Endodermal cell (in vitro differentiated cells): ENCODE data around the gene ACAD9. TPM values are rescaled to one million over a fixed set of nuclear protein-coding genes. Genes with fewer than 3 reads are reported as not detected.

Source experiments
- DNase-seq: peaks from one replicate; pipeline ENCODE4 v3.0.0-alpha.2; 2017
- H3K27ac ChIP-seq: 2 replicates; pipeline ENCODE4 v1.5.1; 2013; ENCODE audit warnings: mild to moderate bottlenecking, low read depth, low read length, moderate library complexity
- H3K27me3 ChIP-seq: 2 replicates; pipeline ENCODE4 v1.6.1; 2013; ENCODE audit warnings: mild to moderate bottlenecking, low read length, moderate library complexity; ENCODE audit not compliant: insufficient read depth, control insufficient read depth, poor library complexity, severe bottlenecking
- H3K36me3 ChIP-seq: 2 replicates; pipeline ENCODE4 v1.7.0; 2013; ENCODE audit warnings: mild to moderate bottlenecking, low read length, moderate library complexity; ENCODE audit not compliant: control insufficient read depth, insufficient read depth
- H3K4me1 ChIP-seq: one replicate; pipeline ENCODE4 v1.7.0; 2013; ENCODE audit warnings: low read length; ENCODE audit not compliant: control insufficient read depth, insufficient read depth
- H3K4me3 ChIP-seq: 2 replicates; pipeline ENCODE4 v1.5.1; 2013; ENCODE audit warnings: mild to moderate bottlenecking, low read length, moderate library complexity
- H3K9ac ChIP-seq: 2 replicates; pipeline ENCODE4 v1.6.1; 2013; ENCODE audit warnings: mild to moderate bottlenecking, low read length, moderate library complexity; ENCODE audit not compliant: poor library complexity, severe bottlenecking; ENCODE audit errors: extremely low read depth
- H3K9me3 ChIP-seq: 2 replicates; pipeline ENCODE4 v1.6.1; 2013; ENCODE audit warnings: mild to moderate bottlenecking, low read length, moderate library complexity; ENCODE audit not compliant: control insufficient read depth
- H3K27ac Mint-ChIP-seq: 2 replicates; pipeline ENCODE4 v1.8.0; 2020; ENCODE audit warnings: mixed read lengths
- H3K27me3 Mint-ChIP-seq: 2 replicates; pipeline ENCODE4 v1.8.0; 2021; ENCODE audit warnings: mild to moderate bottlenecking, mixed read lengths; ENCODE audit not compliant: insufficient read depth
- H3K36me3 Mint-ChIP-seq: 2 replicates; pipeline ENCODE4 v1.8.0; 2020; ENCODE audit warnings: low read depth, mixed read lengths
- H3K4me1 Mint-ChIP-seq: 2 replicates; pipeline ENCODE4 v1.8.0; 2020; ENCODE audit warnings: mixed read lengths
- H3K4me3 Mint-ChIP-seq: 2 replicates; pipeline ENCODE4 v1.8.0; 2020; ENCODE audit warnings: mild to moderate bottlenecking, moderate library complexity, mixed read lengths
- H3K9me3 Mint-ChIP-seq: 2 replicates; pipeline ENCODE4 v1.8.0; 2020; ENCODE audit warnings: mild to moderate bottlenecking, mixed read lengths
- CTCF ChIP-seq: fragments of 200-600 bp; sonication (generic); conservative IDR thresholded peaks from 2 replicates; pipeline ENCODE4 v1.5.0; 2021; ENCODE audit warnings: antibody characterized with exemption, mild to moderate bottlenecking
- WGBS, 2 experiments: methylation state at CpG; one replicate each; pipeline versions ENCODE4 v1.1.5 to v1.1.7; 2013; ENCODE audit warnings: missing lambda C conversion rate in 2 of 2, mixed read lengths in 1 of 2; ENCODE audit not compliant: insufficient coverage in 1 of 2, insufficient read length in 1 of 2; 5-methylcytosine and 5-hydroxymethylcytosine counted together
- total RNA-seq, 2 donors: library from RNA; stranded (reverse); fragmentation: NEBNext Ultra II Directional in 1 of 2; extraction: Animal tissue kit (Norgen Biotek cat#: 25700) in 1 of 2; gene quantifications; 2 replicates in 1 of 2; 3 replicates in 1 of 2; pipeline ENCODE4 v1.2.1, GENCODE V29; 2021

Gene ACAD9
- total RNA-seq, 2 donors from 2014 or later, result 48.0 to 52.1 TPM

- no peak overlapping the region for H3K4me3 Mint-ChIP-seq
- TF ChIP-seq CTCF, result no peak
- no peaks in the 10 kb centered on the region for H3K9me3 ChIP-seq
- H3K27me3 Mint-ChIP-seq, result no peaks in the 10 kb centered on the region
- no peak overlapping the region for H3K4me3 ChIP-seq
- H3K9ac ChIP-seq, result no peak overlapping the region
- no peak overlapping the region for H3K27ac Mint-ChIP-seq
- no peaks in the 10 kb centered on the region for H3K9me3 Mint-ChIP-seq
- no peaks in the 10 kb centered on the region for H3K4me1 Mint-ChIP-seq
- peaks cover 72% of the 10 kb centered on the region for H3K36me3 Mint-ChIP-seq
- H3K36me3 ChIP-seq, result peaks cover 89% of the 10 kb centered on the region
- no peak for DNase-seq
- H3K27me3 ChIP-seq, result no peaks in the 10 kb centered on the region
- H3K27ac ChIP-seq, result no peak overlapping the region
- WGBS, 2 experiments, result 94 to 100% methylated on average over 4 to 12 of the region's 12 CpGs
- H3K4me1 ChIP-seq, result no peaks in the 10 kb centered on the region
These were observed 24.1 kb downstream of the ACAD9 start for GRCh38 chr3:128903501-128903900.

- Histone ChIP-seq H3K4me1 (no peaks in the 10 kb centered on the region), H3K4me3 (no peak overlapping the region), H3K27ac (no peak overlapping the region), H3K9ac (no peak overlapping the region), H3K27me3 (no peaks in the 10 kb centered on the region), H3K9me3 (no peaks in the 10 kb centered on the region), H3K36me3 (peaks cover 89% of the 10 kb centered on the region)
- Mint-ChIP-seq H3K36me3 (peaks cover 53% of the 10 kb centered on the region), H3K4me3 (no peak overlapping the region), H3K27ac (no peak overlapping the region), H3K27me3 (no peaks in the 10 kb centered on the region), H3K4me1 (no peaks in the 10 kb centered on the region), H3K9me3 (no peaks in the 10 kb centered on the region)
- WGBS, 2 experiments, result 96% methylated on average over 14 to 25 of the region's 25 CpGs
- TF ChIP-seq CTCF, result no peak
- DNase-seq, result peak; percentile 30
These were observed 26.8 kb downstream of the ACAD9 start for GRCh38 chr3:128906031-128906803.

- Mint-ChIP-seq H3K27me3 (no peaks in the 10 kb centered on the region), H3K4me3 (no peak overlapping the region), H3K27ac (no peak overlapping the region), H3K36me3 (peaks cover 51% of the 10 kb centered on the region), H3K4me1 (no peaks in the 10 kb centered on the region), H3K9me3 (no peaks in the 10 kb centered on the region)
- Histone ChIP-seq H3K4me3 (no peak overlapping the region), H3K36me3 (peaks cover 87% of the 10 kb centered on the region), H3K9me3 (no peaks in the 10 kb centered on the region), H3K4me1 (no peaks in the 10 kb centered on the region), H3K27ac (no peak overlapping the region), H3K9ac (no peak overlapping the region), H3K27me3 (no peaks in the 10 kb centered on the region)
- DNase-seq, result no peak
- WGBS, 2 experiments, result 87 to 94% methylated on average over 5 to 7 of the region's 7 CpGs
- no peak for TF ChIP-seq CTCF
These were observed 27.5 kb downstream of the ACAD9 start for GRCh38 chr3:128906804-128907525.
